HG02852 (cell line): Measurements from ENCODE around the gene HERC2.
"Not testable (repeated sequence)": the region's sequence is repeated elsewhere in the genome, so short reads cannot be mapped to it uniquely, and the experiment has no call there.

Experiments
- ATAC-seq: cut with Tn5 transposase; IDR thresholded peaks from one replicate; pipeline ENCODE4 v1.9.1; 2021; ENCODE audit warnings: mild to moderate bottlenecking, moderate library complexity; ENCODE audit not compliant: unreplicated experiment

HERC2 gene

GRCh38 chr15:28136236-28136904 lies 185.6 kb downstream of the HERC2 start:
- ATAC-seq: peak; percentile 99

DNA sequence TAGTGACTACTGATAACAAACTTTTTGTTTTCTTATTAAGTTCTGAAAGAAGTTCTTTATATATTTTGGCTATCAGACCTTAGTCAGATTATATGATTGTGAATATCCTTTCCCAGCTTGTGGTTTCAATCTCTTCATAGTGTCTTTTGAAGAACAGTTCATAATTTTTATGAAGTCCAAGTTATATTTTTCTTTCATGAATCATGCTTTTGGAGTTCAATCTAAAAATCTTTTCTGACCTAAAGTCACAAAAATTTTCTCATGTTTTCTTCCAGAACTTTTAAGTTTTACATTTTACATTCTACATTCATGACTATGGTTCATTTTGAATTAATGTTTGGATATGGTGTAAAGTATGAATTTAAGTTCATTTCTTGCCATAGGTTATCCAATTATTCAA lies 188.7 kb downstream of the HERC2 start:
- no peak for ATAC-seq

DNA sequence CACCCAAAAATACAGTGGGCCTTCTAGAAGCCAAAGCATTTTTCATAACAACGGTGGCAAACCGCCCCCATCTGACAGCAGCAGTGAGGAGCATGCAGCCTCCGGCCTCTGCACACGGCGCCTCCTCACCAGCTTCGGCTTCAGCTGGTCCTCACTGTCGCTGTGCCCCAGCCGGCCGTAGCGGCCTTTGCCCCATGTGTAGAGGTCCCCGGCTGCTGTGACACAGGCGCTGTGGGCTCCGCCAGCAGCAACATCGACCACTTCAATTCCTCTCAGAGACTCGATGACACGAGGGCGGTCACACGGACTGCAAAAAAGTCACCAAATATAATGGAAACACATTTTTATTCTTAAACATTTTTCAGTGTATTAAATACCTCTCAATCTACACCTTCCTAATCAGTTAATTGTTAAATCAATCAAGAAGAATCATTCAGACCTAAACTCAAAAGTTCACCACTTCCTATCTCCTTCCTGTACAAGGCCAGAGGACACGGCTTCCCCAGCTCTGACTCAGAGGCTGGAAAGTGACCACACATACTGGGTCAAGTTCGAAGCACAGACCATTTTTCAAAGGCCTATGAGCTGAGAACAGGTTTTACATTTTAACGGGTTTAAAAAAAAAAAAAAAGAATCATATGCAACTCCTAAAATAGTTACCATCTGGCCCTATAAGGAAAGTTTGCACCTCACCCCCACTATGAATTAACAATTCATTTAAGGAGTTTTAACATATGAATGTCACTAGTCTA lies 189.3 kb downstream of the HERC2 start:
- no peak for ATAC-seq

DNA sequence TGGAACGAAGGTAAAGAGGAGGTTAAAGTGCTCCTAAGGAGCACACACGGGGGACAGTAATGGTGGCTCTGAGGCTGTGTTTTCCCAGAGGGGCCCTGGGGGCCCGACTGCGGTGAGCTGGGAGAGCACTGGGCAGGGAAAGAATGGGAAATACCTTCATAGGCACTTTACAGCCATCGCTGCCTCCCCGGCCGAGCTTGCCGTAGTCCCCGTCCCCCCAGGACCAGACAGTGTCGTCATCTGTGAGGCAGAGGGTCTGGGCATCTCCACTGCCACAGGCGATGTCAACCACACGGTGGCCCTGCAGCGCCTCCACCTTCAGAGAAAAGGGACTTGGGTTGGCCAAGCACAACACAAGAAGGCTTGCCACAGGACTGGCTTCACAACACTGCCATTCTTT lies 190.0 kb downstream of the HERC2 start:
- no peak for ATAC-seq

DNA sequence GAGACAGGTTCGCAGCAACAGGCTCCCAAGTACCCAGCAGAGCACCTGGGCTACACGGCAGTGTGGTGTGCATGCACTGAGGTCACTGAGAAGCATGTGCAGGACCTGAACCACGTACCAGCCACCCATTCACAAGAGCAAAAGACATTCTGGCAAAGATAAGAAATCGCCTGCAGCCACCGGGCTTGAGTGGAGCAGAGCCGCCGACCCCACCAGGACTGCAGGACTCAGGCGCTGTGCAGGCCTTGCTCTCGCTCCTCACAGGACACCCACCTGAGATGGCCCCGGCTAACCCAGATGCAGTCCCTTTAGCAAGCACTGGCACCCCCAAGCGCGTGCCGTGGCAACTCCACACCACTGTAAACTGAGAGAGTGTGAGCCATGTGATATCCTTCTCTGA lies 190.6 kb downstream of the HERC2 start:
- no peak for ATAC-seq

DNA sequence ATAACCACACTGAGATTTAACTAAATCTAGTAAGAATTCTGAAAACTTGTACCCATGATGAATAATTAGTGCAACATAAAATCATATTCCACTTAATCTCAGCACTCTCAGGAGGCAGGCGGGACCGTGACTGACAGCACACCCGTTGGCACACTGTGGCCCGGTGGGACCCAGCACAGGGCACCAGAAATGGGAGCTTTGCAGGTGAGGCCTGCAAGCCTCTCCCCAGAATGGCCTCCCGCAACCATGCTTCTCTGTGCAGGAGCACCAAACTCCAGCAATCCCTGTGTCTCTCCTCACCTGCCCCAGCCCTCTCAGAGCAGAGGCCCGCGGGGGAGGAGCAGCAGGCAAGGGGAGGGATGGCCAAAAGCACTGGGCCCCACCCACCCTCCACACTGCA lies 191.3 kb downstream of the HERC2 start:
- no peak for ATAC-seq

DNA sequence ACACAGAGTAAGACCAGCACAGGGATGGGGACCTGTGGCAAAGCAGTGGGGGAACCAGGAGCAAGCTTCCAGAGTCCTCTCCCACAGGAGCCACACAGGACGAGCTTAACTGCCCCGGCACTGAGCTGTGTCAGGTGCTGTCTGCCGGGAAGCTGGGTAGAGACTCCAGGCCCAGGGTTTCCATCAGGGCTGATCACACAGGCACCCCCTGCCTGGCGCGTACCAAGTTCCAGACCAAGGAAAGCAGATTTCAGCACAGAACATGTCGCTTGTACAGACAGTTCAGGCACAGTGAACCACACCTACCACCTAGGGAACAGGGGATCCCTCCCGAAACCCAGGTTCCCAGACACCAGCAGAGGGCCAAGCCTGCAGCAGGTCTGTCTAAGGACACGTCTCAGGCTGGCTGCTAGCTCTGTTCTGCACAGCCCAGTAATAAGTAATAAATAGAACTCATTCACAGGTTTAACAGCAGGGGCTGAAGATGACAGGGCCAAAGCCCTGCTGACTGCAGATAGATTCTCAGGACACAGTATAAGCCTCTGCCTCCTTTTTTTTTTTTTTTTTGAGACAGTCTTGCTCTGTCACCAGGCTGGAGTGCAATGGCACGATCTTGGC lies 192.6 kb downstream of the HERC2 start:
- ATAC-seq: no peak

- no peak for ATAC-seq
Measured at GRCh38 chr15:28128031-28128430, 193.9 kb downstream of the HERC2 start.

- no peak for ATAC-seq
Measured at GRCh38 chr15:28127036-28127435, 194.9 kb downstream of the HERC2 start.

DNA sequence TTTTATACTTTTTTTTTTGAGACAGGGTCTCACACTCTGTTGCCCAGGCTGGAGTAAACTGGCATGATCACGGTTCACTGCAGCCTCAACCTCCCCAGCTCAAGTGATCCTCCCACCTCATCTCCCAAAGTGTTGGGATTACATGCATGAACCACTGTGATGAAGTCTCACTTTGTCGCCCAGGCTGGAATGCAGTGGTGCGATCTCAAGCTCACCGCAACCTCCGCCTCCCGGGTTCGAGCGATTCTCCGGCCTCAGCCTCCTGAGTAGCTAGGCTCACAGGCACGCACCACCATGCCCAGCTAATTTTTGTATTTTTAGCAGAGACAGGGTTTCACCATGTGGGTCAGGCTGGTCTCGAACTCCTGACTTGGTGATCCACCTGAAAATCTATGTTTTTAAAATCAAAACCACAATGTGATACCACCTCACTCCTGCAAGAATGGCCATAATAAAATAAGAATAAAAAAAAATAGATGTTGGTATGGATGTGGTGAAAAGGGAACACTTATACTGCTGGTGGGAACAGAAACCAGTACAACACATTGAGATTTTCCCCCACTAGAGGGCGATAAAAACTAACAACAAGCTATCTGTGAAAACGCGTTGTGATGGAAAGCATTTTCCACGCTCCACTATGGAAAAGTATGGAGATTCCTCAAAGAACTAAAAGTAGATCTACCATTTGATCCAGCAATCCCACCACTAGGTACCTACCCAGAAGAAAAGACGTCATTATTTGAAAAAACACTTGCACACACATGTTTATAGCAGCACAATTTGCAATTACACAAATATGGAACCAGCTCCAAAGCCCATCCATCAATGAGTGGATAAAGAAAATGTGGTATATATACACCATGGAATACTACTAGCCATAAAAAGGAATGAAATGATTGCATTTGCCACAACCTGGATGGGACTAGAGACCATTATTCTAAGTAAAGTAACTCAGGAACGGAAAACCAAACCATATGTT lies 196.0 kb downstream of the HERC2 start:
- ATAC-seq: no peak

DNA sequence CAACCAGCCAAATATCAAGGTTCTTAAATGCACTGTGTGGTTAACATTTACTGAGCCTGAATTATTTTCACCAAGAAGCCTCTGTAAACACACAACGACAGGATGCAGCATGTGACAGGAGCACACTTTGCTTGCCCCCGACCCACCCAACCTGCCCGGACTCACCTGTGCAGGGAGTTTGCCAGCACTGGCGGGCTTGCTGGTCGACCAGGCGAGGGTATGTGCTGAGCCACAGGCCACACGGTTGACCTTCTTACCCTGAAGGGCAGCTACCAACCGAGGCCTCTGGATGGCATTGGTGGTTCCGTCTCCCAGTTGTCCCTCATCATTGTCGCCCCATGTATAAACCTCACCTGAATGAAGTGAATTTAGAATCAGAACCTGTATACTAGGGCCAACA lies 197.1 kb downstream of the HERC2 start:
- ATAC-seq: no peak

- ATAC-seq: peak; percentile 64
Measured at GRCh38 chr15:28123408-28124023, 198.5 kb downstream of the HERC2 start.

- ATAC-seq: no peak
Measured at GRCh38 chr15:28122038-28122949, 199.7 kb downstream of the HERC2 start.

- ATAC-seq: not testable (repeated sequence)
Measured at GRCh38 chr15:28121577-28121976, 200.4 kb downstream of the HERC2 start.

DNA sequence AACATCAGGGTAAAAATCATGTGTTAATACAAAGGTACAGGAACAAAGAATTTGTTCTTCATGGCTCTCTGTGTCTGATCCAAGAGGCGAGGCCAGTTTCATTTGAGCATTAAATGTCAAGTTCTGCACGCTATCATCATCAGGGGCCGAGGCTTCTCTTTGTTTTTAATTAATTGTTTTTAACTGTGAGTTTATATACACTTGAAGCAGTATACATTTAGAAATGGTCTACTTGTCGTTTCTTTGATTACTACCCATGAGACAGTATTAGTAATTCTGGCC lies 201.7 kb downstream of the HERC2 start:
- ATAC-seq: no peak

DNA sequence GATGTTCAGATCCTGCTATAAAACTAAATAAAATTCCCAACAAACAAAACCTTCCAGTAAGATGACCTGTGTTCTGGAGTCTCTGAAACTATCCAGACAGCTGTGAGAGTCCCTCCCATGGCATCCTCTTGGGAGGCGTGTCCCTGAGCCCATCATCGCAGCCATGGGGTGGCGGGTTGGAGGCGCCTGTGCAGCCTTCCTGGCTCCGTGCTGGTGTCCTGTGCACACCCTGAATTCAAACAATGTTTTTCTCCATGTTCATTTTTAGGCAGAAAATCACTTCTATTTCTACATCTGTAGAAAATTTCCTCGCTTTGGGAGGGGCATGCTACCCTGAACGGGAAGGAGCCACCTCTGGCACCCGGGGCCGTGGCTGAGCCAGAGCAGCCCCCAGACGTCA lies 203.4 kb downstream of the HERC2 start:
- ATAC-seq: no peak

DNA sequence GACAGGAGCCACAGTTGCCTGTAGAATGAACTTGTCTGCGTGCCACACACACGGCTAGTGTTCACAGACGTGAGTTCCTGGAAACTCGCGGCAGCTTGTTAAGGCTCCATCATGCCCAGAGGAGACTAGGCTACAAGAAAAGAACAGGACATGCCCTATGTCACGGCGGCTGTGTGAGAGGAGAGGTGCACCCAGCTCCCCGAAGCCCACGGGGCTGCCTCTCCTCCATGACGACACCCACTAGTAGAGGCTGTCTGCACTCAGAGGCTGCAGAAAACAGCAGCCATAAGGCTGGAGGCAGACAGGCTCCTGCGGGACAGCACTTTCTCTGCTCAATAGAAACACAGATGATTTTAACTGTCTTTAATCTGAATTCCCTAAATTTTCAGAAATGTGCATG lies 203.9 kb downstream of the HERC2 start:
- no peak for ATAC-seq

GRCh38 chr15:28117432-28117990 lies 204.5 kb downstream of the HERC2 start:
- ATAC-seq: no peak
